Natural killer cell (primary cell): ENCODE results near the gene MAN1A1. TPM values are rescaled to one million over a fixed set of nuclear protein-coding genes. Genes with fewer than 3 reads are reported as not detected.

Experiments
- ATAC-seq, 3 donors: fragments of 150-1000 bp in 2 of 3; fragments of 200-7000 bp in 1 of 3; cut with Tn5 transposase; 1 replicate in 1 of 3; 2 replicates in 2 of 3; pipeline ENCODE4 v1.10.0; 2021; ENCODE audit warnings: mild to moderate bottlenecking in 2 of 3, moderate library complexity in 2 of 3
- DNase-seq, 2 donors: peaks; one replicate each; pipeline versions ENCODE4 v3.0.0 to v3.0.0-alpha.2; 2013 to 2021; ENCODE audit warnings: mixed read lengths in 1 of 2
- H3K27ac ChIP-seq: one replicate; pipeline ENCODE4 v1.5.1; 2013; ENCODE audit warnings: mild to moderate bottlenecking, low read length
- H3K27me3 ChIP-seq: one replicate; pipeline ENCODE4 v1.6.1; 2013; ENCODE audit warnings: low read length; ENCODE audit not compliant: control insufficient read depth, insufficient read depth
- H3K36me3 ChIP-seq: one replicate; pipeline ENCODE4 v1.6.1; 2013; ENCODE audit warnings: low read length; ENCODE audit not compliant: control insufficient read depth, insufficient read depth
- H3K4me1 ChIP-seq: one replicate; pipeline ENCODE4 v1.6.1; 2013; ENCODE audit warnings: low read length; ENCODE audit not compliant: control insufficient read depth, insufficient read depth
- H3K4me3 ChIP-seq: one replicate; pipeline ENCODE4 v1.5.1; 2013; ENCODE audit warnings: low read length
- H3K9me3 ChIP-seq: one replicate; pipeline ENCODE4 v1.6.1; 2013; ENCODE audit warnings: low read length; ENCODE audit not compliant: control insufficient read depth, insufficient read depth
- H3K27ac Mint-ChIP-seq, 2 donors: one replicate each; pipeline ENCODE4 v1.8.0; 2022; ENCODE audit warnings: mild to moderate bottlenecking in 2 of 2, mixed read lengths in 2 of 2, moderate library complexity in 1 of 2
- H3K27me3 Mint-ChIP-seq, 2 donors: one replicate each; pipeline ENCODE4 v1.8.0; 2022; ENCODE audit warnings: low read depth in 2 of 2, mixed read lengths in 2 of 2
- H3K36me3 Mint-ChIP-seq: one replicate; pipeline ENCODE4 v1.8.0; 2022; ENCODE audit warnings: mixed read lengths
- H3K4me1 Mint-ChIP-seq, 2 donors: one replicate each; pipeline ENCODE4 v1.8.0; 2022; ENCODE audit warnings: mixed read lengths in 2 of 2
- H3K4me3 Mint-ChIP-seq: one replicate; pipeline ENCODE4 v1.8.0; 2022; ENCODE audit warnings: mild to moderate bottlenecking, moderate library complexity, mixed read lengths
- H3K9me3 Mint-ChIP-seq, 2 donors: one replicate each; pipeline ENCODE4 v1.8.0; 2022; ENCODE audit warnings: mixed read lengths in 2 of 2
- CTCF ChIP-seq: fragments of 200-600 bp; IDR thresholded peaks from one replicate; pipeline ENCODE4 v1.8.0; 2022; ENCODE audit warnings: antibody characterized with exemption
- WGBS: methylation state at CpG from one replicate; pipeline ENCODE4 v1.1.7; 2013; ENCODE audit warnings: missing lambda C conversion rate; ENCODE audit not compliant: insufficient coverage; 5-methylcytosine and 5-hydroxymethylcytosine counted together
- intact Hi-C: fragments of 100-400 bp; cut with micrococcal nuclease; formaldehyde crosslinking; loops from one replicate; pipeline ENCODE4 v1.14.2; 2022
- total RNA-seq, 4 donors: library from RNA; stranded (reverse); fragments of 120-200 nt in 1 of 4; gene quantifications; one replicate each; pipeline versions ENCODE4 v1.2.3 to v1.2.4, GENCODE V29; 2013 to 2022

MAN1A1 gene
- total RNA-seq, 3 donors from 2014 or later (not counting 1 experiment from before 2014, with no cell fraction given) = 45.6 to 54.6 (median 53.6) TPM

DNA sequence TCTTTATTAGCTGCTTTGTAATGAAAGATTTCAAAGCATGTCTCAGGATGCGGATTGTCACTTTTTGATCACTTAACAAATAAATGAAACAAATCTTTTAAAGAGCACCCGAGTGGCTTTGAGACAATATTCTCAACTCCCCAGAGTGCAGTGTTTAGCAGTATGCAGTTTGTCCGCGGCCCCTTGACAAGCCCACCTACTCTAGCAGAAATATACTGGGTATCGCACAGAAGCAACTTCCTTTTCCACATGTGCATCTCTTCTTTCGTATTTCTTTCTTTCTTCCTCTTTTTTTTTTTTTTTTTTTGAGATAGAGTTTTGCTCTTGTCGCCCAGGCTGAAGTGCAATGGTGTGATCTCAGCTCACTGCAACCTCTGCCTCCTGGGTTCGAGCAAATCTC lies 186.6 kb downstream of the MAN1A1 start:
- Histone ChIP-seq H3K27ac (no peak overlapping the region), H3K27me3 (no peaks in the 10 kb centered on the region), H3K4me3 (no peak overlapping the region), H3K36me3 (no peaks in the 10 kb centered on the region), H3K4me1 (no peaks in the 10 kb centered on the region), H3K9me3 (no peaks in the 10 kb centered on the region)
- no peak overlapping the region for H3K27ac Mint-ChIP-seq
- peaks cover 6 to 24% of the 10 kb centered on the region in 2 donors for H3K27me3 Mint-ChIP-seq
- TF ChIP-seq CTCF = no peak
- WGBS = 72% methylated on average over 8 of the region's 8 CpGs
- DNase-seq (no peak), ATAC-seq (no peak)
- H3K9me3 Mint-ChIP-seq = peaks cover 0 to 3% of the 10 kb centered on the region in 2 donors
- intact Hi-C loops = no loop called here
- peaks cover 6% of the 10 kb centered on the region for H3K36me3 Mint-ChIP-seq
- H3K4me3 Mint-ChIP-seq = no peak overlapping the region
- peaks cover 4 to 9% of the 10 kb centered on the region in 2 donors for H3K4me1 Mint-ChIP-seq

GRCh38 chr6:119162134-119162775 lies 187.3 kb downstream of the MAN1A1 start:
- intact Hi-C loops = no loop called here
- Mint-ChIP-seq H3K27me3 (peaks cover 6 to 16% of the 10 kb centered on the region in 2 donors), H3K27ac (no peak overlapping the region)

DNA sequence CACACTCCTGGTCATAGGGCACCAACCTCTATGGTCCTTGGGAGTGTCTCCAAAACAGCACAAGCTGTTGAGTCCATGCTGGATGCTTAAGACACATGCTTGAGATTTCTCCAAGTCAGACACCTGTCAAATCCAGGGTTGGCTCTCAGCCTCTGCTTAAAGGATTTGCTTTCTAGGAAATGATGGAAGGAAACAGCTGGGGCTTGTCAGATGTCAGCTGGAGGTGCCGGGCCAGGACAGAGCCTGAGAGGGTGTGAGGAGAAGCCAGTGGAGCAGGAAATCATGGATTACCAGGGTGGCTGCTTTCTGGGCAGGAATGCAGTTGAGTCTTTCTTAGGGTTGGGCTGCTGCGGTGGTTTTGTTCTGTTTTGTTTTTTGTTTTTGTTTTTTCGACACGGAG lies 188.1 kb downstream of the MAN1A1 start:
- H3K4me1 ChIP-seq = no peaks in the 10 kb centered on the region
- no peak for TF ChIP-seq CTCF
- ATAC-seq (no peak), DNase-seq (no peak)
- 85% methylated on average over 4 of the region's 4 CpGs for WGBS
- no peaks in the 10 kb centered on the region for H3K36me3 ChIP-seq
- Mint-ChIP-seq H3K9me3 (peaks cover 0 to 1% of the 10 kb centered on the region in 2 donors), H3K27me3 (peaks cover 5 to 9% of the 10 kb centered on the region in 2 donors), H3K4me1 (peaks cover 1 to 2% of the 10 kb centered on the region in 2 donors), H3K27ac (no peak overlapping the region), H3K4me3 (no peak overlapping the region), H3K36me3 (peaks cover 1% of the 10 kb centered on the region)
- no peaks in the 10 kb centered on the region for H3K9me3 ChIP-seq
- no peaks in the 10 kb centered on the region for H3K27me3 ChIP-seq
- no peak overlapping the region for H3K4me3 ChIP-seq
- intact Hi-C loops = no loop called here
- H3K27ac ChIP-seq = no peak overlapping the region

More at GRCh38 chr6:119162134-119162775, 187.3 kb downstream of the MAN1A1 start:
- Histone ChIP-seq H3K4me3 (no peak overlapping the region), H3K27ac (no peak overlapping the region), H3K9me3 (no peaks in the 10 kb centered on the region), H3K27me3 (no peaks in the 10 kb centered on the region), H3K36me3 (no peaks in the 10 kb centered on the region), H3K4me1 (no peaks in the 10 kb centered on the region)
- Mint-ChIP-seq H3K36me3 (peaks cover 6% of the 10 kb centered on the region), H3K4me1 (peaks cover 4 to 9% of the 10 kb centered on the region in 2 donors), H3K4me3 (no peak overlapping the region), H3K9me3 (peaks cover 0 to 3% of the 10 kb centered on the region in 2 donors)
- TF ChIP-seq CTCF = no peak
- DNase-seq (no peak), ATAC-seq (no peak)
- WGBS = 60% methylated on average over 1 of the region's 2 CpGs

DNA sequence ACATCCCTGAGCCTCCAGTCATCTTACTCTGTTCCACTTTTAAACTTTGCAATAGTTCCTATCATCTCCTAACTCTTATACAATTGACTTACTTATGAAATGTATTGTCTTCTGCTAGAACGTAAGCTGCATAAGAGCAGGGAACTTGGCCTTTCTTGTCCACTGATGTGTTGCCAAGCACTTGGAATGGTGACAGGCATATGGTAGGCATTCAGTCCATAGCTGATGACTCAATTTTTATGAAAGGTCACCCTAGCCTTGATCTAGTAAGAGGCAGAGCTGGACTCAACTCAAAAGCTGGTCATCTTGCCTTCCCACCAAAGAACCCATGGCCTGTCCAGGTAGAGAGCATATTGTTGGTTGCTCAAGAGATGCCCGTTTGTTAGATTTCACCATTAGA lies 188.7 kb downstream of the MAN1A1 start:
- H3K4me1 Mint-ChIP-seq = no peaks in the 10 kb centered on the region
- H3K4me3 ChIP-seq = no peak overlapping the region
- 80% methylated on average over 2 of the region's 2 CpGs for WGBS

More for the DNA sequence above, 188.7 kb downstream of the MAN1A1 start:
- no peaks in the 10 kb centered on the region for H3K36me3 Mint-ChIP-seq
- no peaks in the 10 kb centered on the region for H3K36me3 ChIP-seq
- no peaks in the 10 kb centered on the region for H3K4me1 ChIP-seq
- no peaks in the 10 kb centered on the region for H3K9me3 Mint-ChIP-seq
- H3K27me3 ChIP-seq = no peaks in the 10 kb centered on the region
- intact Hi-C loops = no loop called here
- H3K4me3 Mint-ChIP-seq = no peak overlapping the region
- no peaks in the 10 kb centered on the region for H3K9me3 ChIP-seq
- H3K27ac ChIP-seq = no peak overlapping the region
- DNase-seq (no peak), ATAC-seq (no peak)
- H3K27me3 Mint-ChIP-seq = peaks cover 2 to 6% of the 10 kb centered on the region in 2 donors
- no peak for TF ChIP-seq CTCF
- H3K27ac Mint-ChIP-seq = no peak overlapping the region
